Choroid plexus epithelial cell (primary cell): ENCODE results near the gene CHRNE.

ENCODE experiments used
- DNase-seq: peaks from one replicate; pipeline ENCODE4 v3.0.0-alpha.2; 2010; ENCODE audit warnings: low read depth
- H3K4me3 ChIP-seq: 2 replicates; pipeline ENCODE4 v1.5.1; 2011; ENCODE audit warnings: low read depth, mild to moderate bottlenecking, control low read depth, low read length, moderate library complexity
- CTCF ChIP-seq: conservative IDR thresholded peaks from 2 replicates; pipeline ENCODE4 v1.5.1; 2011; ENCODE audit warnings: low read depth, mild to moderate bottlenecking, control low read depth, inconsistent platforms, low read length, moderate library complexity

Gene CHRNE

DNA sequence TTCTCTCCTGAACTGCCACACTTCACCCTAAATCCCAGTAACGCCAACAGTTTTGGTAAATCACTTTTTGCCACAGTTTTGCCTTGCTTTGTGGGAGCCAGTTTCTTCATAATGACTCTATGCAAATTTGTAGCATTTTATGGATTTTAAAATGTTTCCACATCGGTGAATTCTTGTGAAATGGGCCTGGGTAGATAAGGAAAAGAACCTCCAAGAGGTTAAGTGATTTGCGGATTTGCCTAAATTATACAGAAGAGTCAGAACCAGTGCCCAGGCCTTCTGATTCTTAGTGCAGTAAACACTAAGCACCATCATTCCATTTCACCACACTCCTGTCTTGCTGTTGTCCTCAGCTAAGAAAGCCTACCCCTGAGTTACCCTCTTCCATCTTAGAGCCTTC lies 51.8 kb downstream of the CHRNE start:
- no peak for TF ChIP-seq CTCF
- DNase-seq: no peak
- no peak overlapping the region for H3K4me3 ChIP-seq

GRCh38 chr17:4850246-4850645 lies 52.7 kb downstream of the CHRNE start:
- DNase-seq: no peak
- no peak for TF ChIP-seq CTCF
- no peak overlapping the region for H3K4me3 ChIP-seq

DNA sequence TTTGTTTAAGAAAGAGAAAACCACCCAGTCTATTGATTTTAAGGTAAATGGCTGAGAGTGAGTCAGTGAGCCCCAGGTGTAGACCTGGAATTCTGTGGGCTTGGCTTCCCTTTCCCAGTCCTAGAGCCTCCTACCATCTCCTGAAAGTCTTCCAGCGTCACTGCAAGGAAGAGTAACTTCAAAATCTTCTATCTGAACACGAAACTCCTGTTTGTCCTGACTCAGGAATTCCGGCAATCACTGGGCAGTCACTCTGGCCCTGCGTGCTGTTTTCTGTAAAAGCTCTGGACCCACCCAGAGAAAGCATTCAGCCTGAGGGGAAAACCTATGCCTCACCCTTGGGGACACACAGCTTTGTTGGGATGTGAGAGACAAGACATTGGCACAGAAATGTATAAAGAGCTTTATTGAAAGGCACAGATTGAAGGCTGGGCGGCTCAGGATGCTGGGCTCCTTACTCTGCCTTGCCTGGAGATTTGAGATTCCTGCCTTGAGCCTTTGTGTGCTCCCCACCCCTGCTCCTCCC lies 53.8 kb downstream of the CHRNE start:
- no peak overlapping the region for H3K4me3 ChIP-seq
- TF ChIP-seq CTCF: no peak
- no peak for DNase-seq
